ENCODE measurements around the gene NOS3. TPM values are rescaled to one million over a fixed set of nuclear protein-coding genes. Genes with fewer than 3 reads are reported as not detected.

NOS3 gene
- total RNA-seq, 1 experiment from 2014 or later, result 0.66 TPM

DNA sequence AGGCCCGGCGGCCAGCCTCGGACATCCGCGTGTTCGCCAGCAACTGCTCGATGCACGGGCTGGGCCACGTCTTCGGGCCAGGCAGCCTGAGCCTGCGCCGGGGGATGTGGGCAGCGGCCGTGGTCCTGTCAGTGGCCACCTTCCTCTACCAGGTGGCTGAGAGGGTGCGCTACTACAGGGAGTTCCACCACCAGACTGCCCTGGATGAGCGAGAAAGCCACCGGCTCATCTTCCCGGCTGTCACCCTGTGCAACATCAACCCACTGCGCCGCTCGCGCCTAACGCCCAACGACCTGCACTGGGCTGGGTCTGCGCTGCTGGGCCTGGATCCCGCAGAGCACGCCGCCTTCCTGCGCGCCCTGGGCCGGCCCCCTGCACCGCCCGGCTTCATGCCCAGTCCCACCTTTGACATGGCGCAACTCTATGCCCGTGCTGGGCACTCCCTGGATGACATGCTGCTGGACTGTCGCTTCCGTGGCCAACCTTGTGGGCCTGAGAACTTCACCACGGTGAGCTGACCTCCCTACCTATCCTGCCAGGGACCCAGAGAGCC lies 58.2 kb downstream of the NOS3 start:
- intact Hi-C loops (cut with micrococcal nuclease), result no loop called here
- no peak for ATAC-seq
- TF ChIP-seq EZH2 (IDR thresholded peaks at IDR 0.05; ENCODE audit: low read length, unreplicated experiment), result no peak
- TF ChIP-seq, protein P1, sequence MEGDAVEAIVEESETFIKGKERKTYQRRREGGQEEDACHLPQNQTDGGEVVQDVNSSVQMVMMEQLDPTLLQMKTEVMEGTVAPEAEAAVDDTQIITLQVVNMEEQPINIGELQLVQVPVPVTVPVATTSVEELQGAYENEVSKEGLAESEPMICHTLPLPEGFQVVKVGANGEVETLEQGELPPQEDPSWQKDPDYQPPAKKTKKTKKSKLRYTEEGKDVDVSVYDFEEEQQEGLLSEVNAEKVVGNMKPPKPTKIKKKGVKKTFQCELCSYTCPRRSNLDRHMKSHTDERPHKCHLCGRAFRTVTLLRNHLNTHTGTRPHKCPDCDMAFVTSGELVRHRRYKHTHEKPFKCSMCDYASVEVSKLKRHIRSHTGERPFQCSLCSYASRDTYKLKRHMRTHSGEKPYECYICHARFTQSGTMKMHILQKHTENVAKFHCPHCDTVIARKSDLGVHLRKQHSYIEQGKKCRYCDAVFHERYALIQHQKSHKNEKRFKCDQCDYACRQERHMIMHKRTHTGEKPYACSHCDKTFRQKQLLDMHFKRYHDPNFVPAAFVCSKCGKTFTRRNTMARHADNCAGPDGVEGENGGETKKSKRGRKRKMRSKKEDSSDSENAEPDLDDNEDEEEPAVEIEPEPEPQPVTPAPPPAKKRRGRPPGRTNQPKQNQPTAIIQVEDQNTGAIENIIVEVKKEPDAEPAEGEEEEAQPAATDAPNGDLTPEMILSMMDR (conservative IDR thresholded peaks at IDR 0.05; ENCODE audit: low read depth, low read length), result no peak
- no peak for TF ChIP-seq EZH2phosphoT487 (IDR thresholded peaks at IDR 0.05; ENCODE audit: borderline replicate concordance, low read length)
- no peak for DNase-seq
- Histone ChIP-seq H4K20me1 (ENCODE audit: low read length) (no peaks in the 10 kb centered on the region), H3K4me1 (ENCODE audit: insufficient read depth, low read length) (peaks cover 12% of the 10 kb centered on the region), H3K9ac (ENCODE audit: low read length) (no peak overlapping the region), H3K4me3 (ENCODE audit: low read length) (no peak overlapping the region), H3K9me3 (ENCODE audit: low read length) (no peaks in the 10 kb centered on the region), H3K27me3 (ENCODE audit: low read length) (no peaks in the 10 kb centered on the region), H2AFZ (ENCODE audit: low read length) (no peak overlapping the region), H3K79me2 (ENCODE audit: low read length) (no peaks in the 10 kb centered on the region), H3F3A (ENCODE audit: low read length, unreplicated experiment) (no peaks in the 10 kb centered on the region), H3K9me2 (replicated peaks; ENCODE audit: low read length) (no peaks in the 10 kb centered on the region), H3K27ac (ENCODE audit: low read length) (no peak overlapping the region), H3K36me3 (ENCODE audit: low read depth, low read length) (no peaks in the 10 kb centered on the region), H3K4me2 (ENCODE audit: low read length) (no peak overlapping the region)
- ChIA-PET POLR2A (ENCODE audit: unreplicated experiment) (no interaction called here), CTCF (no interaction called here)
- BruUV-seq (replicated peaks), result no TSS peak

DNA sequence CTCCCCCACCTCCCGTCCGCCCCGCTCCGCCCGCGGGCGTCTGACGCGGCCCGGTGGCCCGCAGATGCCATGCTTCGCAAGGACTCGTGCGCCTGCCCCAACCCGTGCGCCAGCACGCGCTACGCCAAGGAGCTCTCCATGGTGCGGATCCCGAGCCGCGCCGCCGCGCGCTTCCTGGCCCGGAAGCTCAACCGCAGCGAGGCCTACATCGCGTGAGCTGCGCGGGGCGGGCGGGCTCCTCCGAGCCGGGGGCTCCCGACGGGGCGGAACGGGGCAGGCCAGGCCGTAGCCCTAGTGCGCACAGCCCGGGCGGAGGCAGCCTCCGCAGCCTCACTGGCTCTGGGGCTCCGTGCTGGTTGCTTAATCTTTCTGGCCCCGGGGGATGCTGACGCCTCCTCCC lies 60.3 kb downstream of the NOS3 start:
- no peaks in the 10 kb centered on the region for H3K9me2 ChIP-seq (replicated peaks; ENCODE audit: low read length)
- DNase-seq (no peak), ATAC-seq (no peak)
- no peaks in the 10 kb centered on the region for H3K79me2 ChIP-seq (ENCODE audit: low read length)
- peaks cover 12% of the 10 kb centered on the region for H3K4me1 ChIP-seq (ENCODE audit: insufficient read depth, low read length)
- H3K9ac ChIP-seq (ENCODE audit: low read length), result no peak overlapping the region
- H3F3A ChIP-seq (ENCODE audit: low read length, unreplicated experiment), result no peaks in the 10 kb centered on the region
- intact Hi-C loops (cut with micrococcal nuclease), result no loop called here
- H2AFZ ChIP-seq (ENCODE audit: low read length), result no peak overlapping the region
- H3K27ac ChIP-seq (ENCODE audit: low read length), result no peak overlapping the region
- no peaks in the 10 kb centered on the region for H4K20me1 ChIP-seq (ENCODE audit: low read length)
- H3K27me3 ChIP-seq (ENCODE audit: low read length), result no peaks in the 10 kb centered on the region
- H3K4me2 ChIP-seq (ENCODE audit: low read length), result no peak overlapping the region
- POLR2A ChIA-PET (ENCODE audit: unreplicated experiment), result interaction anchor here (0.5 to 0.6 kb wide), 2 partner anchors 23 to 29 kb away, joined by 3 to 4 read pairs; partner anchors contain the start of genes ABCB8 and FASTK
- BruUV-seq (replicated peaks), result no TSS peak
- H3K9me3 ChIP-seq (ENCODE audit: low read length), result no peaks in the 10 kb centered on the region
- TF ChIP-seq, protein P1 (conservative IDR thresholded peaks at IDR 0.05; ENCODE audit: low read depth, low read length), result no peak
- no peak for TF ChIP-seq EZH2phosphoT487 (IDR thresholded peaks at IDR 0.05; ENCODE audit: borderline replicate concordance, low read length)
- CTCF ChIA-PET, result no interaction called here
- no peaks in the 10 kb centered on the region for H3K36me3 ChIP-seq (ENCODE audit: low read depth, low read length)
- H3K4me3 ChIP-seq (ENCODE audit: low read length), result no peak overlapping the region

DNA sequence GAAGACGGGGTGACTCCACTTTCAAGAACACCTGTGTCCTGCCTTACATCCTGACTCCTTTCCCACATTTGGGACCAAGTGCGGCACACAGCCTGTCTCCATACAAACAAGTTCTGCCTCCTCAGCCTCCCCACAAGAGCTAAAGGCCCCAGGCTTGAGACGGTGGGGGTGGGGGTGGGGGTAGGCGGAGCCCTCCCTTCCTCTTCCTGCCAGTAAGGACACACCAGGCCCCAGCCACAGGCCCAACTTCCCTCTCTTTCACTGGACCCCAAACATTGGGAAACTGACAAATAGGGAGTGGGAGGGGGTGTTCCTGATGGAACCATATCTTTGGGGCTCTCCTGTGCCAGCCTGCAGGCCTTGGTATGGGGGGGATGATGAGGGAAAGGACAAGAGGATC lies 62.3 kb downstream of the NOS3 start:
- POLR2A ChIA-PET (ENCODE audit: unreplicated experiment), result no interaction called here
- ATAC-seq, result no peak

More for the DNA sequence above, 62.3 kb downstream of the NOS3 start:
- intact Hi-C loops (cut with micrococcal nuclease), result no loop called here
- Histone ChIP-seq H3F3A (ENCODE audit: low read length, unreplicated experiment) (no peaks in the 10 kb centered on the region), H3K27me3 (ENCODE audit: low read length) (no peaks in the 10 kb centered on the region), H4K20me1 (ENCODE audit: low read length) (no peaks in the 10 kb centered on the region), H3K79me2 (ENCODE audit: low read length) (no peaks in the 10 kb centered on the region), H3K27ac (ENCODE audit: low read length) (no peak overlapping the region), H3K4me3 (ENCODE audit: low read length) (no peak overlapping the region), H3K9ac (ENCODE audit: low read length) (no peak overlapping the region), H3K9me2 (replicated peaks; ENCODE audit: low read length) (no peaks in the 10 kb centered on the region), H3K4me2 (ENCODE audit: low read length) (no peak overlapping the region), H3K9me3 (ENCODE audit: low read length) (no peaks in the 10 kb centered on the region), H3K4me1 (ENCODE audit: insufficient read depth, low read length) (peaks cover 8% of the 10 kb centered on the region), H3K36me3 (ENCODE audit: low read depth, low read length) (no peaks in the 10 kb centered on the region), H2AFZ (ENCODE audit: low read length) (no peak overlapping the region)
- no peak for DNase-seq
- no TSS peak for BruUV-seq (replicated peaks)
- CTCF ChIA-PET, result no interaction called here
- TF ChIP-seq, protein P1 (conservative IDR thresholded peaks at IDR 0.05; ENCODE audit: low read depth, low read length), result no peak
- no peak for TF ChIP-seq EZH2 (IDR thresholded peaks at IDR 0.05; ENCODE audit: low read length, unreplicated experiment)
- no peak for TF ChIP-seq EZH2phosphoT487 (IDR thresholded peaks at IDR 0.05; ENCODE audit: borderline replicate concordance, low read length)
